GM06990 (cell line): ENCODE data around the gene ITGA2.
"Not testable (repeated sequence)": the region's sequence is repeated elsewhere in the genome, so short reads cannot be mapped to it uniquely, and the experiment has no call there.

Experiments
- DNase-seq: peaks from one replicate; pipeline ENCODE4 v3.0.0-alpha.2; 2011; ENCODE audit not compliant: insufficient read length; ENCODE audit errors: extremely low read depth
- H3K27me3 ChIP-seq: replicated peaks from 2 replicates; pipeline ENCODE4 v1.6.0; 2011; ENCODE audit warnings: low read length; ENCODE audit not compliant: control insufficient read depth, insufficient read depth
- H3K36me3 ChIP-seq: 2 replicates; pipeline ENCODE4 v1.5.1; 2011; ENCODE audit warnings: low read length; ENCODE audit not compliant: control insufficient read depth, insufficient read depth
- H3K4me3 ChIP-seq: replicated peaks from 2 replicates; pipeline ENCODE4 v1.5.1; 2011; ENCODE audit warnings: low read depth, mild to moderate bottlenecking, control low read depth, low read length
- CTCF ChIP-seq: IDR thresholded peaks from 2 replicates; pipeline ENCODE4 v1.5.1; 2011; ENCODE audit warnings: low read length, control low read depth, mild to moderate bottlenecking, inconsistent platforms; ENCODE audit not compliant: insufficient read depth, poor library complexity, severe bottlenecking

ITGA2 gene

GRCh38 chr5:52956915-52957747, 32.0 kb upstream of the ITGA2 start:
- H3K36me3 ChIP-seq: no peaks in the 10 kb centered on the region
- H3K27me3 ChIP-seq: no peaks in the 10 kb centered on the region
- DNase-seq: no peak
- no peak for TF ChIP-seq CTCF
- H3K4me3 ChIP-seq: no peak overlapping the region

DNA sequence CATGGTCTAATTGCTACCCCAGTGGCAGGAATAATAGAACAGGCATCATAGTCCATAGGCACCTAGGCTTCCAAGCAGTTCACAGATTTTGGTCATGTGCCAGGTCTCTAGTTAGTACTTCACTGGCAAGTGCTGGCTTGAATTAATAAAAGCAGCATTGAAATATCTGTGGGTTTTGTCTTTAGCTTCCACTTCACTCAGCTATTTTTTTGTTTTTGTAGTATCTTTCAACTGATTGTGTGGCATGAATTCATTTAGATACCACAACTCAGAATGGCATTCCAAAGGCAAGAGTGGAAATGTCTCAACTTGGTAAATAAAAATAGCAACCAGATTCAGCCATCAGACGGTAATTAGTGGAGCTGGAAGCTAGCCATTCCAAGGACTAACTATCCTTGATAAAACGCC, 27.9 kb upstream of the ITGA2 start:
- H3K4me3 ChIP-seq: no peak overlapping the region
- H3K36me3 ChIP-seq: no peaks in the 10 kb centered on the region
- no peaks in the 10 kb centered on the region for H3K27me3 ChIP-seq
- no peak for TF ChIP-seq CTCF
- DNase-seq: no peak

GRCh38 chr5:52963636-52964035, 25.5 kb upstream of the ITGA2 start:
- no peak overlapping the region for H3K4me3 ChIP-seq
- no peaks in the 10 kb centered on the region for H3K36me3 ChIP-seq
- DNase-seq: no peak
- no peaks in the 10 kb centered on the region for H3K27me3 ChIP-seq
- TF ChIP-seq CTCF: no peak

- H3K36me3 ChIP-seq: no peaks in the 10 kb centered on the region
- no peak for TF ChIP-seq CTCF
- no peak overlapping the region for H3K4me3 ChIP-seq
- no peak for DNase-seq
- H3K27me3 ChIP-seq: no peaks in the 10 kb centered on the region
These were observed 25.0 kb upstream of the ITGA2 start for GRCh38 chr5:52964138-52964537.

DNA sequence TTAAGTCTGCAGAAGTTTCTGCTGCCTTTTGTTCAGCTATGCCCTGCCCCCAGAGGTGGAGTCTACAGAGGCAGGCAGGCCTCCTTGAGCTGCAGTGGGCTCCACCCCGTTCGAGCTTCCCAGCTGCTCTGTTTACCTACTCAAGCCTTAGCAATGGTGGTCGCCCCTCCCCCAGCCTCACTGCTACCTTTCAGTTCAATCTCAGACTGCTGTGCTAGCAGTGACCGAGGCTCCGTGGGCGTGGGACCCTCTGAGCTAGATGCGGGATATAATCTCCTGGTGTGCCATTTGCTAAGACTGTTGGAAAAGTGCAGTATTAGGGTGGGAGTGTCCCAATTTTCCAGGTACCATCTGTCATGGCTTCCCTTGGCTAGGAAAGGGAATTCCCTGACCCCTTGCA, 13.0 kb upstream of the ITGA2 start:
- not testable (repeated sequence) for H3K27me3 ChIP-seq, H3K4me3 ChIP-seq, DNase-seq, H3K36me3 ChIP-seq

DNA sequence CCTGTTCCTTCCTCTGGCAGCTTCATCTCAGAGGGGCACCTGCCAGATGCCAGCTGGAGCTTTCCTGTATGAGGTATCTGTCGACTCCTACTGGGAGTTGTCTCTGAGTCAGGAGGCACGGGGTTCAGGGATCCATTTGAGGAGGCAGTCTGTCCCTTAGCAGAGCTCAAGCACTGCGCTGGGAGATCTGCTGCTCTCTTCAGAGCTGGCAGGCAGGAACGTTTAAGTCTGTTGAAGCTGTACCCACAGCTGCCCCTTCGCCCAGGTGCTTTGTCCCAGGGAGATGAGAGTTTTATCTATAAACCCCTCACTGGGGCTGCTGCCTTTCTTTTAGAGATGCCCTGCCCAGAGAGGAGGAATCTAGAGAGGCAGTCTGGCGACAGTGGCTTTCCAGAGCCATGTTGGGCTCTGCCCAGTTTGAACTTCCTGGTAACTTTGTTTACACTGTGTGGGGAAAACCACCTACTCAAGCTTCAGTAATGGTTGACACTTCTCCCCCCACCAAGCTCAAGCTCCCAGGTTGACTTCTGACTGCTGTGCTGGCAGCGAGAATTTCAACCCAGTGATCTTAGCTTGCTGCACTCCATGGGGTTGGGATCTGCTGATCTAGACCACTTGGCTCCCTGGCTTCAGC, 11.8 kb upstream of the ITGA2 start:
- Histone ChIP-seq H3K36me3 (no peaks in the 10 kb centered on the region), H3K27me3 (no peaks in the 10 kb centered on the region), H3K4me3 (no peak overlapping the region)
- no peak for DNase-seq
- TF ChIP-seq CTCF: no peak
